Thyroid gland (tissue), 4 donors: ENCODE data around the gene GLI3. TPM values are rescaled to one million over a fixed set of nuclear protein-coding genes. Genes with fewer than 3 reads are reported as not detected.

Experiments used
- DNase-seq, 2 donors: peaks; one replicate each; pipeline ENCODE4 v3.0.0-alpha.2; 2019
- H3K27ac ChIP-seq, 3 donors: fragments of 200-600 bp; sonication (generic); 1 replicate in 2 of 3; 2 replicates in 1 of 3; pipeline ENCODE4 v1.5.1; 2016 to 2019; ENCODE audit warnings: mild to moderate bottlenecking in 1 of 3, moderate library complexity in 1 of 3
- H3K27me3 ChIP-seq: fragments of 200-600 bp; sonication (generic); one replicate; pipeline ENCODE4 v1.5.1; 2019
- H3K36me3 ChIP-seq, 2 donors: fragments of 200-600 bp; sonication (generic); one replicate each; pipeline ENCODE4 v1.5.1; 2016 to 2019
- H3K4me1 ChIP-seq, 2 donors: fragments of 200-600 bp; sonication (generic); one replicate each; pipeline ENCODE4 v1.5.1; 2017 to 2019
- H3K4me3 ChIP-seq, 3 donors: fragments of 200-600 bp; sonication (generic); replicated peaks in 1 of 3; 1 replicate in 2 of 3; 2 replicates in 1 of 3; pipeline ENCODE4 v1.5.1; 2016; ENCODE audit warnings: mild to moderate bottlenecking in 1 of 3
- H3K9me3 ChIP-seq: fragments of 200-600 bp; sonication (generic); one replicate; pipeline ENCODE4 v1.5.1; 2017
- CTCF ChIP-seq, 6 experiments: fragments of 200-600 bp in 3 of 6; fragments of 450-650 bp in 3 of 6; sonication (generic) in 3 of 6; IDR thresholded peaks; one replicate each; pipeline ENCODE4 v1.5.1; 2016 to 2019; ENCODE audit warnings: antibody characterized with exemption in 6 of 6, mild to moderate bottlenecking in 2 of 6, inconsistent platforms in 1 of 6, moderate library complexity in 1 of 6
- POLR2A ChIP-seq, 2 donors: fragments of 450-650 bp; IDR thresholded peaks; one replicate each; pipeline ENCODE4 v1.6.1; 2017; ENCODE audit warnings: antibody characterized with exemption in 2 of 2, mild to moderate bottlenecking in 2 of 2, moderate library complexity in 1 of 2
- WGBS, 2 donors: methylation state at CpG; one replicate each; pipeline ENCODE4 v1.1.5; 2017; 5-methylcytosine and 5-hydroxymethylcytosine counted together
- intact Hi-C: fragments of 100-400 bp; cut with DNase I; formaldehyde crosslinking; loops from one replicate; pipeline ENCODE4 v1.15.1; 2023
- total RNA-seq, 4 donors: library from RNA; depleted of rRNA; stranded (reverse); fragments of >200 nt; gene quantifications; one replicate each; pipeline ENCODE4 v1.2.3, GENCODE V29; 2016

GLI3 gene
- total RNA-seq, 4 donors from 2014 or later: 10.1 to 15.6 (median 13.6) TPM

GRCh38 chr7:42138691-42139090 lies 98.3 kb downstream of the GLI3 start:
- peak in 1 of 2 donors; percentile 4 for DNase-seq
- Histone ChIP-seq H3K36me3 (no peaks in the 10 kb centered on the region), H3K9me3 (no peaks in the 10 kb centered on the region), H3K27ac (peak overlapping the region in 2 of 3 donors; percentile 14 to 50), H3K27me3 (no peaks in the 10 kb centered on the region), H3K4me1 (peaks cover 28 to 37% of the 10 kb centered on the region in 2 donors), H3K4me3 (no peak overlapping the region)
- TF ChIP-seq CTCF (IDR thresholded peaks at IDR 0.05) (peak in 1 of 6 experiments; percentile 8), POLR2A (IDR thresholded peaks at IDR 0.05) (no peak)
- WGBS, 2 donors: 58 to 63% methylated on average over 6 of the region's 6 CpGs
- intact Hi-C loops: no loop called here

- H3K9me3 ChIP-seq: no peaks in the 10 kb centered on the region
- no peak overlapping the region for H3K4me3 ChIP-seq
- peaks cover 35 to 40% of the 10 kb centered on the region in 2 donors for H3K4me1 ChIP-seq
- 48 to 49% methylated on average over 4 of the region's 4 CpGs for WGBS, 2 donors
- intact Hi-C loops: no loop called here
- H3K27me3 ChIP-seq: no peaks in the 10 kb centered on the region
- H3K36me3 ChIP-seq: no peaks in the 10 kb centered on the region
- H3K27ac ChIP-seq: peak overlapping the region in 2 of 3 donors; percentile 14 to 50
- no peak for TF ChIP-seq CTCF (IDR thresholded peaks at IDR 0.05)
- TF ChIP-seq POLR2A (IDR thresholded peaks at IDR 0.05): no peak
- DNase-seq: no peak
Observed at GRCh38 chr7:42137941-42138340, 99.1 kb downstream of the GLI3 start.

GRCh38 chr7:42137431-42137830 lies 99.6 kb downstream of the GLI3 start:
- H3K36me3 ChIP-seq: no peaks in the 10 kb centered on the region
- WGBS, 2 donors: 88 to 91% methylated on average over 3 of the region's 3 CpGs
- no peaks in the 10 kb centered on the region for H3K27me3 ChIP-seq
- no peak for DNase-seq
- no peak for TF ChIP-seq POLR2A (IDR thresholded peaks at IDR 0.05)
- no peak for TF ChIP-seq CTCF (IDR thresholded peaks at IDR 0.05)
- H3K27ac ChIP-seq: peak overlapping the region in 2 of 3 donors; percentile 14 to 29
- intact Hi-C loops: no loop called here
- no peaks in the 10 kb centered on the region for H3K9me3 ChIP-seq
- no peak overlapping the region for H3K4me3 ChIP-seq
- peaks cover 40 to 45% of the 10 kb centered on the region in 2 donors for H3K4me1 ChIP-seq

GRCh38 chr7:42135728-42136127 lies 101.3 kb downstream of the GLI3 start:
- Histone ChIP-seq H3K36me3 (no peaks in the 10 kb centered on the region), H3K4me3 (no peak overlapping the region), H3K27me3 (no peaks in the 10 kb centered on the region), H3K4me1 (peaks cover 40 to 47% of the 10 kb centered on the region in 2 donors), H3K9me3 (no peaks in the 10 kb centered on the region), H3K27ac (no peak overlapping the region)
- intact Hi-C loops: no loop called here
- TF ChIP-seq POLR2A (IDR thresholded peaks at IDR 0.05): no peak
- no peak for DNase-seq
- WGBS, 2 donors: 94 to 95% methylated on average over 1 of the region's 1 CpG

- no peaks in the 10 kb centered on the region for H3K27me3 ChIP-seq
- no peaks in the 10 kb centered on the region for H3K9me3 ChIP-seq
- intact Hi-C loops: no loop called here
- 89 to 90% methylated on average over 10 of the region's 10 CpGs for WGBS, 2 donors
- peaks cover 40 to 47% of the 10 kb centered on the region in 2 donors for H3K4me1 ChIP-seq
- peak overlapping the region in 1 of 3 donors; percentile 63 for H3K27ac ChIP-seq
- TF ChIP-seq CTCF (IDR thresholded peaks at IDR 0.05): no peak
- no peak for TF ChIP-seq POLR2A (IDR thresholded peaks at IDR 0.05)
- H3K4me3 ChIP-seq: no peak overlapping the region
- H3K36me3 ChIP-seq: no peaks in the 10 kb centered on the region
- no peak for DNase-seq
Observed at GRCh38 chr7:42134276-42134876, 102.6 kb downstream of the GLI3 start.
